ENCODE results near the gene STK39.

The STK39 gene

GRCh38 chr2:168182550-168183249 is 64.7 kb downstream of the STK39 start:
- DNase-seq (ENCODE audit: low read depth) = no peak

- DNase-seq (ENCODE audit: low read depth) = no peak
Observed at GRCh38 chr2:168181825-168182224, 65.6 kb downstream of the STK39 start.

GRCh38 chr2:168180914-168181313 is 66.5 kb downstream of the STK39 start:
- DNase-seq (ENCODE audit: low read depth) = no peak

GRCh38 chr2:168180483-168180882 is 66.9 kb downstream of the STK39 start:
- DNase-seq (ENCODE audit: low read depth) = no peak

GRCh38 chr2:168179592-168179991 is 67.8 kb downstream of the STK39 start:
- no peak for DNase-seq (ENCODE audit: low read depth)

- DNase-seq (ENCODE audit: low read depth) = no peak
Observed at GRCh38 chr2:168178520-168179324, 68.7 kb downstream of the STK39 start.

GRCh38 chr2:168176402-168176801 is 71.0 kb downstream of the STK39 start:
- DNase-seq (ENCODE audit: low read depth) = no peak

GRCh38 chr2:168175469-168175868 is 71.9 kb downstream of the STK39 start:
- no peak for DNase-seq (ENCODE audit: low read depth)

- DNase-seq (ENCODE audit: low read depth) = no peak
Observed at GRCh38 chr2:168174756-168175155, 72.6 kb downstream of the STK39 start.

- DNase-seq (ENCODE audit: low read depth) = no peak
Observed at GRCh38 chr2:168172071-168172470, 75.3 kb downstream of the STK39 start.

- DNase-seq (ENCODE audit: low read depth) = no peak
Observed at GRCh38 chr2:168171059-168171762, 76.2 kb downstream of the STK39 start.

- no peak for DNase-seq (ENCODE audit: low read depth)
Observed at GRCh38 chr2:168169097-168169745, 78.2 kb downstream of the STK39 start.

GRCh38 chr2:168167511-168168263 is 79.7 kb downstream of the STK39 start:
- DNase-seq (ENCODE audit: low read depth) = no peak

GRCh38 chr2:168166902-168167510 is 80.4 kb downstream of the STK39 start:
- DNase-seq (ENCODE audit: low read depth) = no peak

GRCh38 chr2:168165985-168166901 is 81.2 kb downstream of the STK39 start:
- DNase-seq (ENCODE audit: low read depth) = no peak

GRCh38 chr2:168165397-168165796 is 82.0 kb downstream of the STK39 start:
- DNase-seq (ENCODE audit: low read depth) = no peak

GRCh38 chr2:168160897-168161296 is 86.5 kb downstream of the STK39 start:
- DNase-seq (ENCODE audit: low read depth) = no peak

GRCh38 chr2:168159754-168160585 is 87.4 kb downstream of the STK39 start:
- no peak for DNase-seq (ENCODE audit: low read depth)

- DNase-seq (ENCODE audit: low read depth) = no peak
Observed at GRCh38 chr2:168158586-168158985, 88.8 kb downstream of the STK39 start.
